HEK293T (cell line): ENCODE results near the gene GRIK2.

ENCODE experiments used
- CTCF ChIA-PET: fragments of 350-600 bp; formaldehyde crosslinking; extraction: SDS; loops from one replicate; lab custom pipeline; 2021; ENCODE audit warnings: antibody characterized with exemption, inconsistent platforms; lab: Yijun Ruan, JAX
- POLR2A ChIA-PET: fragments of 350-600 bp; formaldehyde crosslinking; extraction: SDS; loops from one replicate; lab custom pipeline; 2020; ENCODE audit warnings: antibody characterized with exemption, inconsistent platforms; lab: Yijun Ruan, JAX
- DNase-seq: peaks from one replicate; pipeline ENCODE4 v3.0.0; 2012; ENCODE audit warnings: mixed read lengths; ENCODE audit errors: extremely low spot score
- ARNT ChIP-seq: fragments of 450-650 bp; IDR thresholded peaks from 2 replicates; pipeline ENCODE4 v1.6.1; 2017; ENCODE audit warnings: mild to moderate bottlenecking
- BHLHE40 ChIP-seq: fragments of 450-650 bp; IDR thresholded peaks from 2 replicates; pipeline ENCODE4 v1.6.1; 2016; ENCODE audit warnings: mild to moderate bottlenecking, moderate library complexity, borderline replicate concordance
- CTBP1 ChIP-seq: fragments of 450-650 bp; IDR thresholded peaks from 2 replicates; pipeline ENCODE4 v1.6.1; 2016; ENCODE audit warnings: borderline replicate concordance
- ELF4 ChIP-seq: fragments of 450-650 bp; IDR thresholded peaks from 2 replicates; pipeline ENCODE4 v1.6.1; 2017; ENCODE audit warnings: antibody characterized with exemption
- FOXA1 ChIP-seq: fragments of 450-650 bp; IDR thresholded peaks from 2 replicates; pipeline ENCODE4 v1.6.1; 2016; ENCODE audit warnings: mild to moderate bottlenecking
- FOXK2 ChIP-seq: fragments of 450-650 bp; IDR thresholded peaks from 2 replicates; pipeline ENCODE4 v1.6.1; 2016; ENCODE audit warnings: mild to moderate bottlenecking
- FOXM1 ChIP-seq: fragments of 450-650 bp; IDR thresholded peaks from 2 replicates; pipeline ENCODE4 v1.6.1; 2017; ENCODE audit warnings: mild to moderate bottlenecking, borderline replicate concordance
- HDGF ChIP-seq: fragments of 450-650 bp; IDR thresholded peaks from 2 replicates; pipeline ENCODE4 v1.6.1; 2017; ENCODE audit warnings: antibody characterized with exemption, borderline replicate concordance
- L3MBTL2 ChIP-seq: fragments of 450-650 bp; conservative IDR thresholded peaks from 2 replicates; pipeline ENCODE4 v1.6.1; 2016; ENCODE audit warnings: mild to moderate bottlenecking
- LEF1 ChIP-seq: fragments of 450-650 bp; IDR thresholded peaks from 2 replicates; pipeline ENCODE4 v1.6.1; 2017; ENCODE audit warnings: mild to moderate bottlenecking, borderline replicate concordance
- NFRKB ChIP-seq: fragments of 450-650 bp; IDR thresholded peaks from 2 replicates; pipeline ENCODE4 v1.6.1; 2016; ENCODE audit warnings: mild to moderate bottlenecking, moderate library complexity
- PKNOX1 ChIP-seq: fragments of 450-650 bp; IDR thresholded peaks from 2 replicates; pipeline ENCODE4 v1.6.1; 2016
- SP1 ChIP-seq: fragments of 450-650 bp; IDR thresholded peaks from 2 replicates; pipeline ENCODE4 v1.6.1; 2017
- SUZ12 ChIP-seq: fragments of 450-650 bp; IDR thresholded peaks from 2 replicates; pipeline ENCODE4 v1.6.1; 2016; ENCODE audit warnings: mild to moderate bottlenecking
- TARDBP ChIP-seq: fragments of 450-650 bp; IDR thresholded peaks from 2 replicates; pipeline ENCODE4 v1.6.1; 2016
- ZNF384 ChIP-seq: fragments of 450-650 bp; IDR thresholded peaks from 2 replicates; pipeline ENCODE4 v1.6.1; 2016

The GRIK2 gene

DNA sequence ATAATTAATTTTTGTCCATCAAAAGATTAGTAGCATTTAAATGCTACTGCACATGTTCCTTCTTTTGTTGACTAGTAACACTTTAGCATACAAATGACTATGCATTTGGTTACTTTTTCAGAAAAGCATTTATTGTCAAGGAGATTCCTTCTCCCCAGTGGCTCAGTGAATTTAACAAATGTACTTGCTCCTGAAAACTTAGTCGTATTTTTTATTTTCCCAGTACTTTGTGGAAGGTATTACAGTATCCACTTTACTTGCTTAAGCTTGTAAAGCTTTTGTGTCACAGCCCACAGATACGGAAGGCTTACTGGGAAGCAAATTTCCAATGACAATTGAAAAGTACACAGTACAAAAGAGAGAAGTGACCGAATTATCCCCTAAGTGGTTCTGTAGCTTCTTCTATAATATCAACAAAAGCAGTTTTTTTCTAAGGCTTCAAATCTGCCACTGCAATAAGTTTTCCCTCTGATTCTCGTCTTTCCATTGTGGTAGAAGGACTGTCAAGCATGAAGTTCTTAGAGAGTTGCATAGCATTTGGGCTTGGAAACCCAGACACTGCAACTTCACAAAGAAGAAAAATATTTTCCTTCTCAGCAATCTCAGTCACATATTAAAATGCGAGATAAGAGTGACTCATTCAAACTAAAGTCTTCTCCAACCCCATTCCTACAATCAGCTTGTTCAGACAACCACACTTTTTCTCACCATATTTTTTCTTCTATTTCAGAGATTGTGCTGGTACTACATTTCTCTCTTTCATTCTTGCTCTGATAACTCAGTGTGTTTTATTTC, 431.2 kb downstream of the GRIK2 start:
- POLR2A ChIA-PET, result no interaction called here
- no peak for TF ChIP-seq SUZ12
- TF ChIP-seq ARNT, result no peak
- no peak for TF ChIP-seq ELF4
- no peak for TF ChIP-seq BHLHE40
- no peak for DNase-seq
- CTCF ChIA-PET, result no interaction called here

- CTCF ChIA-PET, result no interaction called here
- TF ChIP-seq ZNF384 (no peak), SUZ12 (no peak), TARDBP (no peak), PKNOX1 (no peak), ARNT (no peak), FOXA1 (no peak), SP1 (no peak), L3MBTL2 (no peak), CTBP1 (no peak), NFRKB (no peak), FOXK2 (no peak), ELF4 (no peak), HDGF (no peak), LEF1 (no peak), BHLHE40 (no peak), FOXM1 (no peak)
- POLR2A ChIA-PET, result no interaction called here
- no peak for DNase-seq
These were observed 432.8 kb downstream of the GRIK2 start for GRCh38 chr6:101826269-101826668.

- ChIA-PET CTCF (no interaction called here), POLR2A (no interaction called here)
- TF ChIP-seq ZNF384, result no peak
- TF ChIP-seq BHLHE40, result no peak
- TF ChIP-seq FOXK2, result no peak
- no peak for TF ChIP-seq CTBP1
- TF ChIP-seq ELF4, result no peak
- TF ChIP-seq FOXA1, result no peak
- no peak for TF ChIP-seq PKNOX1
- no peak for TF ChIP-seq NFRKB
- no peak for TF ChIP-seq HDGF
- no peak for TF ChIP-seq ARNT
- TF ChIP-seq L3MBTL2, result no peak
- TF ChIP-seq SP1, result no peak
- TF ChIP-seq TARDBP, result no peak
- no peak for TF ChIP-seq SUZ12
- TF ChIP-seq FOXM1, result no peak
- no peak for TF ChIP-seq LEF1
These were observed 433.2 kb downstream of the GRIK2 start for GRCh38 chr6:101826678-101827077.

DNA sequence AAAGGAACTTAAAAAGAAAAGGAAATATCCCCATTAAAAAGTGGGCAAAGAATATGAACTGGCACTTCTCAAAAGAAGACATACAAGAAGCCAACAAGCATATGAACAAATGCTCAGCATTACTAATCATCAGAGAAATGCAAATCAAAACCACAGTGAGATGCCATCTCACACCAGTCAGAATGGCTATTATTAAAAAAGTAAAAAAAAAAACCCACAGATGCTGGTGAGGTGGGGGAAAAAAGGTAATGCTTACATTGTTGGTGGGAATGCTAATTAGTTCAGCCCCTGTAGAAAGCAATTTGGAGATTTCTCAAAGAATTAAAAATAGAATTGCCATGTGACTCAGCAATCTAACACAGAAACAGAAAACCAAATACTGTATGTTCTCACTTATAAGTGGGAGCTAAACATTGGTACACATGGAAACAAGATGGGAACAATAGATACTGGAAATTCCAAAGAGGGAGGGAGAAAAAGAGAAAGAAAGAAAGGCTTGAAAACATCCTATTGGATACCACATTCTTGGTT, 437.1 kb downstream of the GRIK2 start:
- CTCF ChIA-PET, result no interaction called here
- no peak for TF ChIP-seq LEF1
- no peak for TF ChIP-seq SUZ12
- no peak for TF ChIP-seq CTBP1
- no peak for DNase-seq
- POLR2A ChIA-PET, result no interaction called here

More at GRCh38 chr6:101826678-101827077, 433.2 kb downstream of the GRIK2 start:
- no peak for DNase-seq

DNA sequence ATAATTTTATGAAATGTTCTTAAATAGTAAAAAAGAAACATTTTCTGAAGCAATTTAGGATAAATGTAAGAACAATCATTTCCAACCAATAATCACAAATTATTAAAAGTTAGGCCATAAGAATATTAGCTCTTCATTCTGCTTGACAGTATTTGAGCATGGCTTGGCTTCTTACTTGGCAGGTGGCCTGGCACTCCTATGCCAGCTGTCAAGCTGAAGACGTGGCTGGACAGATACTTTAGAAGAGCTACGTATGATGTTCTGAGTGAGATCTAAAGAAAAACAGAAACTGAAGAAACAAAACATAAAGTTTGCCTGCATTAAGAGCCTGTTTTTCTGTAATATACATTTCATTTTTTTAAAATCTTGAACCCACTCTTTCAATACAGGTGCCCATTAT, 438.9 kb downstream of the GRIK2 start:
- DNase-seq, result no peak
- CTCF ChIA-PET, result no interaction called here
- TF ChIP-seq SP1 (no peak), PKNOX1 (no peak), NFRKB (no peak), BHLHE40 (no peak), L3MBTL2 (no peak), SUZ12 (no peak)
- POLR2A ChIA-PET, result no interaction called here

GRCh38 chr6:101840100-101840499, 446.6 kb downstream of the GRIK2 start:
- TF ChIP-seq L3MBTL2 (no peak), PKNOX1 (no peak), HDGF (no peak), NFRKB (no peak), ZNF384 (no peak), FOXK2 (no peak), FOXM1 (no peak), LEF1 (no peak), FOXA1 (no peak)
- no peak for DNase-seq
- ChIA-PET CTCF (no interaction called here), POLR2A (no interaction called here)
